ENCODE results near the gene TRAPPC6A.

TRAPPC6A gene

GRCh38 chr19:45161738-45162607, 16.1 kb downstream of the TRAPPC6A start:
- DNase-seq = no peak

GRCh38 chr19:45160870-45161737, 16.9 kb downstream of the TRAPPC6A start, which contains the start of gene NKPD1:
Gene NKPD1, minus strand, starts transcription at chr19:45160982. Its CDS starts 832 bp downstream, at chr19:45160150.
- no peak for DNase-seq

GRCh38 chr19:45159971-45160324, 18.1 kb downstream of the TRAPPC6A start:
- DNase-seq = no peak

DNA sequence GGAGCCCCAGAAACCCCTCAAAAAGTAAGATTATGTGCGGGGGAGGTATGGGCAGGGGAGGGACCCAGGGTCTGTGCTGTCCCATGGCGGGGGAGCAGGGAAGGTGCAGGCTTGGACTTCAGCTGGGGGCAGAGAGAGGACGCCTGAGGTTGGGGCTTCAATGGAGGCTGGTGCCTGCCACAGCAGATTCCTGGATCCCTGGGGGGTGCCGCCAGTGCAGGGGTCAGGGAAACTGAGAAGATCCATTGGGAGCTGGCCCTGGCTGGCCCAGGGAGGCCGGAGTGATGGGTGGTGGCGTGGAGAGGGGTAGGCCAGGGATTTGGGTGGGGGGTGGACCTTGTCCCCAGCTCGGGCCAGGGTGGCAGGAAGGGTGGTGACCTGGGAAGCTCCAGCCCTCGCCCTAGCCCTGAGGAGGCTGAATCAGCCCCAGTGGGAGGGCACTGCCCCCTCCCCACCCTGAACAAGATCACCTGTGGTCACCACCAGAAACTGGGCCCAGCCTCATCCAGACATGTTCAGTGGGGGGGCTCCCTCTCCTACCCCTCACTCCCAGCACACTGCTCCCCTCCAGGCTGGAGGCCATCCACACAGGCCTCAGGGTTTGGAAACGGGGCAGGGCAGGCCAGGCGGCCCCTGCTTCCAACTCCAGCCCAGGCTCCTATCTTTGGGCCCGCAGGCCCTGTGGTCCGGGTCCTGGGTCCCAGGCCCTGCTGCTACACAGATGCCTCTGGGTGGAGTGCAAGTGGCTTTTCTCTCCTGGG, 18.6 kb downstream of the TRAPPC6A start:
- DNase-seq = no peak

DNA sequence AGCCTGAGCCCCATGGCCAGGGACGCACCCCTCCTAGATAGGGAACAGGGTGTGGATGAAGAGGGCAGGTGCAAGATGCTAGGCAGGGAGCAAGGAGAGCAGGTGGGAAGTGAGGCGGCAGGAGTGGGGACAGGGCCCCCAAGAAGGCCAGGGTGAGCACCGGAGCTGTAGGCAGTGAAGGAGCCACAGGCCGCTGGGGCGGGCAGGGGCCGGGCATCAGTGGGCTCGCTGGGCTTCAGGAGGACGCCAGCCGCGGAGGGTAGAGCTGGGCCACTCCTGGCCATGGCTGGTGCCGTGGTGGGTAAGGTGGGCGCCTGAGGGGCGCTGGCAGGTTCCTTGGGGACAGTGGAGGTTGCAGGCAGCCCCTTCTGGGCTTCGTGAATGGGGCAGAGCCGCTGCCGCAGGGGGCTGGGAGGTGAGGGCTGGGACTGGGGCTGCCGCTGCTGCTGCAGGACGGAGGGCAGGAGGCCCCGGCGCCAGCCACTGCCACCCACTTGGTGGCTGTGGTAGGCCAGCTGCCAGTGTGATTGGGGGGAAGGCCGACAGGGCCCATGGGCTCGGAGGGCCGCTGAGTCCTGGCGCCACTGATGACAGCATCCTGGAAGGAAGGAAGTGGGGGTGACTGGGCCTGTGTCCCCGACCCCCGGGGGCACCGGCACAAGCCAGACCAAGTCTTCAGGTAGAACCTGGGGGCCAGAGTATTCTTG, 19.4 kb downstream of the TRAPPC6A start:
- no peak for DNase-seq

GRCh38 chr19:45156751-45157150, 21.3 kb downstream of the TRAPPC6A start:
- no peak for DNase-seq

DNA sequence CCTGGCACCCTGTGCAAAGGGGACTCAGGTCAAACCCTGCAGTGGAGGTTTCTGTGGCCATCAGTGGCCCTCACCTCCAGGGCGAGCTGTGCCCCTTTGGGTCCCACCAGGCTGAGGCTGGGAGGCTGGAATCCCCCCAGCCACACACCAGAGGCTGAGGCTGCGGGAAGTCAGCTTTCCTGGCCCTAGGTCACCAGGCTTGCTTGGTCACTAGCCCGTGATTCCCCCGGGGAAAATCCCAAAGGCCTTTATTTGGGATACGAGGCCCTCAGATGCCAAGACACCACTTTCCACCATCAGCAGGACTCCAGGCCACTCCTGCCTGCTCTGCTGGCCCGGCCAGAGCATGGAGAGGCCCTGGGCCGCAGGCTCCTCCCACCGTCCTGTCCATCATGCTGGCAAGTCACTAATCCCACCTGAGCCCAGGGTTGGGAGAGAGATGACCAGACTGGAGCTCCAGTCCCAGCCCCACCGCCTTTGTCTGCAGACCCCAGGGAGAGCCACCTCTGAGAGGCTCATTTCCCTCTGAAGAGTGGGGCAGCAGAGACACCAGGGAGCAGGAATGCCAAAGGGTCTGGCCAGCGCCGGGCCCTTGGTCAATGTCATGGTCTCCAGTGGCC, 21.9 kb downstream of the TRAPPC6A start:
- no peak for DNase-seq

DNA sequence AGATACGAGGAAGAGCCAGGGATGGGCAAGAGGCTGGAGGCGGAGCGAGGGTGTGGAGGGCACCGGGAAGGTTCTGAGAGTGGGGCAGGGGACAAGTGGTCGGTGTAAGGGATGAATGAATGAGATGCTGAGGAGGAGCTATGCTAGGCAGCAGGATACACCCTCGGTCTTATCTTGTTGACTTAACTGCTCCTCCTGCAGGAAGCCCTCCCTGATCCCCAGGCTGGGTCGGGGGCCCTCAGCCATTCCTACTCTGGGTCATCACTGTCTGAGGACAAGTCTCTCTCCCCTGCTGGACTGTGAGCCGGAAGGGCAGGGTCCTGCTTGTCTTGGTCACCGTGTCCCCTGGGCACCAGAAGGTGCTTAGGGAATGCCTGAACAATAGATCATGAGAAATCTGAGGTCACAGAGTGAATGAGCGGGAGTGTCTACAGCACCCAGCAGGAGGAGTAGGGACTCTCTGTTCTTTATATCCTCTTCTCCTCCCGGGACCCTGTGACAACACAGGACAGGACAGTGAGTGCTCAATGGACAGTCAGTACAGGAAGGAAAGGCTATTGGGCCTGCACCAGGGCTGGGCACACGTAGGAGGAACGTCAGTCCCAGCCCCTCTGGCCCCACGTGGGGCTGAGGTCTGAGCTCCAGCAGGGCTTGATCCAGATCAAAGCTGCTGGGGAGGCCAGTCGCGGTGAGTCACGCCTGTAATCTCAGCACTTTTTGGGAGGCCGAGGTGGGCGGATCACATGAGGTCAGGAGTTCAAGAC, 23.8 kb downstream of the TRAPPC6A start:
- DNase-seq = no peak

DNA sequence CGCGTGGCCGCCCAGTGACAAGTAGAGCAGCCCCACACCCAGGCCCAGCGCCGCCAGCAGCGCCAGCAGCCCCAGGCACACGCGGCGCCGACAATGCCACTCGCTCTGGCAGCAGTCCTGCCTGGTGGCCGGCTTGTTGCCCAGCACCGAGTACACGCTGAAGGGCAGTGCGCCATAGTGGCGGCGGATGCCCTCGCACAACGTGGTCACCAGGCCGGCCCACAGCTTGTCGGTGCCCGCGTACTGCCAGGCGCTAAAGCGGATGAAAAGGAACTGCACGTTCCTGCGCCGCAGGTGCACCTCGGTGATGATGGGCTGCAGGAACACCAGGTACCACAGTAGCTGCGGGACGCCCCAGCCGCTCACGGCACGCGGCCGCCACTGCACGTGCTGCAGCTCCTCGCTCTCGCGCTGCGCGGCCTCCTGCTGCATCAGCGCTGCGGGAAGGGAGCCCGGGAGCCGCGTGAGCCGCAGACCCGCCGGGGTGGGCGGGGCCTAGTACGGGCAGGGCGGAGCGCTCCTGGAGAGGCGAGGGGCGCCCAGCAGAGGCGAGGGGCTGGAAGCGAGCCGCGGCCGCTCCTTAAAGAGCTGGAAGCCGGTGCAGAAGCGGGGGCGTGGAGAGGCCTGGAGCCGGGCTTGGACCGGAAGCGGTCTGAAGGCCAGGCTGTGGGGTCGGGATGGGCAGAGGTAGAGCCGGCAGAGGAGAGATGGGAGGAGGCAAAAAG, 24.5 kb downstream of the TRAPPC6A start:
- peak; percentile 40 for DNase-seq

DNA sequence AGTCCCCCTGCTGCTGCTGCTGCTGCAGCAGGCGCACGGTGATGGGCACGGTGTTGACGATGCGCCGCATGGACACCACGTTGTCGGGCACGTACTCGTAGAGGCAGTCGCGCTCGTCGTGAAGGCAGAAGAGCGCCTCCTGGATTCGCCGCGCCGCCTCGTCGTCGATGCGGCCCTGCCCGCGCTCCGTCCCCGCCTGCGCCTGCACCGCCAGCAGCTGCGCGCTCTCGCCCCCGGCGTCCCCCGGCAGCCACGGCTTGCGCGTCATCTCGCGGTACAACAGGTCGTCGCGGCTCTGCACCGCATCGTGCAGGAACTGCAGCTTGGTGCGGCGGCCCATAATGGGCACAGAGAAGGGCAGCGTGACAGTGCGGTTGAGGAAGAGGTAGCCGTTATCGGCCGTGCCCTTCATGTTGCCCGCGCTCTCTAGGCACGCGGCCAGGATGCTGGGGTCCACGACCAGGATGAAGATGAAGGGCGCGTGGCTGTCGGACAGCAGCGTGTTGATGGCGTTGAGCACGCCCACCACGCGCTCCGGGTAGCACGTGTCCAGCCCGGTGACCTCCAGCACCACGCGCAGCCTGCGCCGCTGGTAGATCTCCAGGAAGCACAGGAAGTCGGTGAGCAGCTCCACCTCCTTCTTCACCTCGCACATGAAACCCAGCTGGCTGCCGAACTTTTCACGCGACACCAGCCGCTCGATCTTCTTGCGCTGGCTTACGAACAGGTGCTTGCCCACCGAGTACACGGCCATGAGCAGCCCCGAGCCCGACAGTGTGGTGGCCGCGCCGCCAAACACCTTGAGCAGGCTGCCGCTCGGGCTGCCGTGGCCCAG, 25.3 kb downstream of the TRAPPC6A start:
- DNase-seq = peak; percentile 42

DNA sequence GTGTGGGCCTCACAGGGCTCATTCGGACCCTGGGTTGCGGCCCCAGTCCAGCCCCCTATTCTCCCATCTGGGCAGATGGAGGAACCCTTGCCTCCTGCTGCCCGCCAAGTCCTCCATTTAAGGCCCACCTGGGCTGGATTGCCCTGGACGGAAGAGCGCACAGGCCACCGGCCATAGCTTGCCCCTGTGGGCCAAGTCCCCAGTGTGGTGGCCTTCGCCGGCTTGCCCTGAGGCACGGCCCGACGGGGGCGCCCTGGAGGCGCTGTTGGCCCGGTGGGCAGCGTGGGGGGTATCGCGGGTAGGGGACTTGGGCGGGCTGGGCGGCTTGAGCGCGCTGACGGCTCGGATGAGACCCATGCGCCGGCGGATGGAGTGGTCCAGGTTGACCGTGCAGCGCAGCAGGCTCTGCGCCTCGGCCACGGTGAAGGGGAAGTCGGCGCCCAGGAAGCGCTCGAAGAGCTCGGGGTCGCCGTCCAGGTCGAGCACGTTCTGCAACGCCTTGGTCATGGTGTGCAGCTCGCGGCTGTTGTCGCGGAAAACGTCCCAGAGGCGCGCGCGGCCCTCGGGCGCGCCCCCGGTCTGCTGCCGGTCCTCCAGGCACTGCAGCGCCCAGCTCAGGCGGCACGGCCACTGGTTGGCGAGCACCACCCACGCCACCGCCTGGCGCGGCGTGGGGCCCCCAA, 26.1 kb downstream of the TRAPPC6A start:
- no peak for DNase-seq

GRCh38 chr19:45151320-45151719, 26.7 kb downstream of the TRAPPC6A start:
- no peak for DNase-seq

GRCh38 chr19:45150751-45151281, 27.2 kb downstream of the TRAPPC6A start:
- no peak for DNase-seq

- DNase-seq = no peak
Observed at GRCh38 chr19:45150180-45150579, 27.9 kb downstream of the TRAPPC6A start.

DNA sequence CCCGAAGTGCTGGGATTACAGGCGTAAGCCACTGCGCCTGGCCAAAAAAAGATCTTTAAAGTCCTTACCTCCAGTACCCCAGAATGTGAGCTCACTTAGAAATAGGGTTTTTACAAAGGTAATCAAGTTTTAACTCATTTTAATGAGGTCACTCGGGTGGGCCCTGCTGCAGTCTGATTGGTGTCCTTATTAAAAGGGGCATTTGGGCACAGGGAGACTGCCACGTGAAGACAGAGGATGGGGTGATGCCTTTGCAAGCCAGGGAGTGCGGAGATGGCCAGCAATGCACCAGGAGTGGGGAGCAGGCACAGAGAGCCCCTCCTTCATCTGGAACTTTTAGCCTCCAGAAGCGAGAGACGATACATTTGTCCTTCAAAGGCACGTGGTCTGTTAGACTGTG, 28.9 kb downstream of the TRAPPC6A start:
- no peak for DNase-seq

- DNase-seq = no peak
Observed at GRCh38 chr19:45147835-45148676, 30.0 kb downstream of the TRAPPC6A start.

GRCh38 chr19:45146741-45147205, 31.3 kb downstream of the TRAPPC6A start:
- no peak for DNase-seq

DNA sequence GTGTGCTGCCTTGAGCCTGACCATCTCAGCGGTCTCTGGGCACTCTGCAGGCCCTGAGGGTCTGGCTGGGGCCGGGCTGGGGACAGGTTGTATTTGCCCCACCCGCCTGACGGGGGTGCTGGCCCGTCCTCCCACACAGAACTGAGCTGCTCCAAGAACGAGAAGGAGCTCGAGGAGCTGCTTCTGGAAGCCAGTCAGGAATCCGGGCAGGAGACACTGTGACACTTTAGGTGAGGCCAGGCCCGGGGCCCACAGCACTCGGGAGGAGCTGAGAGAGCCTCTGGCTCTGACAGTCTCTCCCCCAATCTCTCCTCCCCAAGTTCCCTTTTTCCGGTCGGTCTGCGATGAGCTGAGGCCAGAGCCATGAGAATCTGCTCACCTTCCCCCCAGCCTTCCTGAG, 31.8 kb downstream of the TRAPPC6A start:
- DNase-seq = no peak
